Ammon's horn (tissue), 1 donor: ENCODE results near the gene RNF166.
A peak's percentile ranks its signal among the peaks of the same experiment; 100 is the strongest.

Source experiments
- DNase-seq: peaks from one replicate; pipeline ENCODE4 v3.0.0-alpha.2; 2016; ENCODE audit warnings: low spot score

RNF166 gene

GRCh38 chr16:88706965-88707826 lies 988 bp upstream of the RNF166 start:
- DNase-seq, result no peak

DNA sequence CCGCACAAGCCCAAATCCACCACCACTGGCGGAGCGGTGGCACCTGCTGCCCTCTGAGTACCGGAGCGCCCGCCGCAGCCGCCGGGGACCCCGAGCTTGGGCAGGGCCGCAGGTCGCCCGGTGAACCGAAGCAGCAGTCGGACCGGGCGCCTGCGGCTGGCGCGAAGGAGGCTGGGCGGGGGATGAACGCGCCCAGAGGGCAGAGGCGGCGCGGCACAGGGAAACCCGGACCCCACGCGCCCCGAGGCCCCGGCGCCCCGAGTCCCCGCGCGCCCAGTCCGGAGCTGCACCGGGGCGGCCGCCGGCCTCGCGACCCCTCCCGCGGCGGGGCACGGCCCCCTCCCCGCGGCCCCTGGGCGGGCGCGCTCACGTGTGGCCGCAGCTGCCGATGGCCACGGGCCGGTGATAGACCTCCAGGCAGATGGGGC lies 393 bp downstream of the RNF166 start:
- no peak for DNase-seq

DNA sequence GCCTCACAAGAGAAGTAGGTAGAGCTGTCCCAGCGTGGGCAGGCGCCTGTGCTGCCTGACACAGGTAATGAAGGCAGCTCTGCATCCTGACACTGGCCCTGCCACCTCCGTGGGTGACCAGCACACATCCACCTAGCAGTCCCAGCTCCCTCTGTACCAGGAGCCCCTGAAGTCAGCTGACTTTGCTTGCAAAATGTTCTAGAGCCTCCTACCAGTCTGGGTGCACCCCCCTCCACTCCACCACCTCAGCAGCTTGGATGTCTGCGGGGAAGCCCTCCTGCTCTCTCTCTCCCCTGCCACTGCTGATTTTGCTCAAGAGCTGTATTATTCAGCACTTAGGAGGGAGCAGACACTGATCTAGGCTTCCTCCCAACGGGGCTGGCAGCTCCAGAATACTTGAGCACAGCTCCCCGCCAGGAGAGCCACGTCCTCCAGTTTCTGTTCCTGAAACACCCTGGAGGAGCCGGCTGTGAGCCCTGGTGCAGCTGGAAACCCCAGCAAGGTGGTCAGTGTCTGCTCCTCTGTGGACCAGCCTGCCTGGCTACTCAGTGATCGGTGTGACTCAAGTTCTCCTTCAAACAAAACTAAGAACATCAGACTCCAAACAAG lies 1.0 kb downstream of the RNF166 start:
- DNase-seq, result peak; percentile 65

- peak; percentile 81 for DNase-seq
Measured at GRCh38 chr16:88703486-88704309, 2.5 kb downstream of the RNF166 start.

- DNase-seq, result no peak
Measured at GRCh38 chr16:88702371-88703210, 3.6 kb downstream of the RNF166 start.

GRCh38 chr16:88701581-88702370 lies 4.4 kb downstream of the RNF166 start:
- no peak for DNase-seq

DNA sequence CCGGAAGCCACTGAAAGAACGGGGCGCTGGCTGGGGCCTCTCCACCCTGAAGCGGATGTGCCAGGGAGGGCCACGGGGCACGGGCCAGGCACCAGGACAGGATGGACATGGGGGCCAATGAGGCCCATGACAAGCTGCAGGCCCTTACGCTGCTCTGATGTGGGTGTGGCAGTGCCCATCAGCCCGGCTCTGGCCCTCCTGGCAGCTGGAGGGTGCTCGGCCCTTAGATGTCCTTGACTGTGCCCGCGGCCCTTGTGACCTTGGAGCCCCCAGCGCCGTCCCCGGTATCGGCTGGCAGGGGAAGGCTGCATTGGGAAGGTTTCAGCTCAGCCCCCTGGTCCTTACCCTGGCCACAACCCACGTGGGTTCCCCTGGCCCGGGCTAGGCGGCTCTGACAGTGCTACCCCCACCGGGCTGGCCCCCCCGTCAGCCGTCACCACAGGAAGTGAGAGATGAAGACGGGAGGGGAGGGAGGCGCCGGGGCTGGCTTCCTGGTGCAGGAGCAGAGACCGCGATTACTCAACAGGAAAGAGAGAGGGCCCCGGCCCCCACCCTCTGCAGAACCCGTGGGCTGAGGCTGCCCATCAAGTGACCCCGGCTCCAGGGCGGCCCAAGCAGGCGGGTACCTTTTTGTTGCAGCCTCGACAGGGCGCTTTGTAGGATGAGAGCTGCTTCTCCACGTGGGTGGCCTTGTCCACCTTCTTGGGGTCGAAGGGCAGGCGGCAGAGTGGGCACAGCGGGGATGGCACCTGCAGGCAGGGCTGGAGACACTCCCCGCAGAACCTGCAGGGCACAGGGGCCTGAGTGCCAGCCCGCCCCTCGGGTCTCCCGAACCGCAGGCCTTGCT lies 5.3 kb downstream of the RNF166 start:
- peak; percentile 78 for DNase-seq

DNA sequence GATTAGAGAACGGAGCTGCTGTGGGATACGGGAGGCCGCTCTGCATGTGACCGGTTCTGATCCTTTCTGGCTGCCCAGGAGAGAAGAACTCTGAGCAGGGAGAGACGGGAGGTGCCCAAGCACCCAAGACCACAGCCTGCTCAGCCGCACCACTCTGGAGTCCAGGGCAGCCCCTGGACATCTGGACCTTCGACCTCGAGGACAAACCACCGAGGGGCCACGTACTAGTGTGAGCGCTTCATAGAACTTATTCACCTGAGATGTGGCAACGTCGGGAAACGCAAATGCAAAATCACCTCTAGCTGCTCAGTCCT lies 5.9 kb downstream of the RNF166 start:
- no peak for DNase-seq

GRCh38 chr16:88699180-88699579 lies 7.0 kb downstream of the RNF166 start:
- DNase-seq, result no peak

GRCh38 chr16:88698646-88699045 lies 7.6 kb downstream of the RNF166 start:
- no peak for DNase-seq

DNA sequence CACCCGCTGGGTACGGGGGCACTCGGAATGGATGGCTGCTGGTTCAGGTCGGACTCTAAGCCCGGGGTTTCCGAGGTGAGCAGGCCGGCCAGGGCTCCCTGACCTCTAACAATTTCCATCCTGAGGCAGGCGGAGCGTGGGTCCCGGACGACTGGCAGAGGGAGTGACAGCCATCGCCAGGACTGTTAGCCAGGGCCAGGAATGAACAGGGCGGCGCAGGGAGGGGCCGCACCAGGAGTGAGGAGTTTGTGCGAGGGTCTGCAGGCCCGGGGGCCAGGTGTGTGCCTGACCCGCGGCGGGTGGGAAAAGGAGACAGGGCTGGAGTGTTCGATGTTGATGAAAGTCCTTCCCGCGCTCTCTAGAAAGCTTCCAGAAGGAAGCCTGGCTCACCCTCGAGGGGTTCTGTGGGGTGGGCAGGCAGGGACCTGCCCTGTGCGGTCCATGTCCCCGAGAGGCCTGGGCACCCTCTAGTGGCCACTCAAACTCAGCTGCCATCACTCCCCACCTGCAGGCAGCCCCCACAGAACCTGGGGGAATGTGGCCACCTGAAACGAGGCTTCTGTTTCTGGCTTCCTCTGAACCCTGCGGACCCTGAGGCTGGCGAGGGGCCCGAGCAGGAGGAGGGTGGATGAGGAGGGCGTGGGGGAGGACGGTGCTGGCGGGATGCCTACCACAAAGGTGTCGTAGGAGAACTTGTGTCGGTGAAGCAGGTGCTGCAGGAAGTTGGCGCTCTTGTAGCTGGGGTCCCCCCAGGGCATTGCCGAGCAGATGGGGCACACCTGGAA lies 8.2 kb downstream of the RNF166 start:
- no peak for DNase-seq

DNA sequence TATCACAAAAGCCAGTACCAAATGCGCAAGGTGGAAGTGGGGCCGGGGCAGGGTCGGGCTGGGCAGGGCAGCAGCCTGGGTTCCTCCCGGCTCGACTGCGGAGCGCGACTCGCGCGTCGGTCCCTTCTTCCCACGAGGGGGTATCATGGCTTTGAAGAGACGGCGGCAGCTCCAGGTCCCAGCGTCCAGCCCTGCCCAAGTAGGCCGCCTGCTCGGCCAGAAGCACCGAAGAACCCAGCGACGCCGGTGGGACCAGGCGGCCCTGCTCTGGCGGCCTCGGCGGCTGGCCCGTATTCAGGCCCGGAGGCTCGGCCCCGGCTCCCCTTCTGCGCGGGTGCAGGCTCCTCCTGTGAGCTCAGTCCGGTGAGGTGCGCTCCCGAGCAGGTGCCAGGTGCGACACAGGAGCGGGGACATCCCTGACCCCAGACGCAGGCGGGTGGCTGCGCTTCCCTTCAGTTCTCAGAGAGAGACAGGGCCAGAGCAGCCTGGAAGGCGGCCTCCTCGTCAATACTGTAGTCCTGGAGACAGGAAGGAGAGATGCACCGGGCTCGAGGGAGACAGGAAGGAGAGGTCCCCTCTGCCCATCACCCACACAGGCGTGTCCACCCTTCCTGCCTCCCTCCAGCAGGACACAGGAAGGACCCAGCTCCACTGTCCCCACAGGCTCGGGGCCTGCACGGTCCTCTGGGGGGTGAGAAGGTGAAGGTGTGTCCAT lies 8.9 kb downstream of the RNF166 start:
- no peak for DNase-seq

GRCh38 chr16:88696441-88696840 lies 9.8 kb downstream of the RNF166 start:
- DNase-seq, result no peak

DNA sequence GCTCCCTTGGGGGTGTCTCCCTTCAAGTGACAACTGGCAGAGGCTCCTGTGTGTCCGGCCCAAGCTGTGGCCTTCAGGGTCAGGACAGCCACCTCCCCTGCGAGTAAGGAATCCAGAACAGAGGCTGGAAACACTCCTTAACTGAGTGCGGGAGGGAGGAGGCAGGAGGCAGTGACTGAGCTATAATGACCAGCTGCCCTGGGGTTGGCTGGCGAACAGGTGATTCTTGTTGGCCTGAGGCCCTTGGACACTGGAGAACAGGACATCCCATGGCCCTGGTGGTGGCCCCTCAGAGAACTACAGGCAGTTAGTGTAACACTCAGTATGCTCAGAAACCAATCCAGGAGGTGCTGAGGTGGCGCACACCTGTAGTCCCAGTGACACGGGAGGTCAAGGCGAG lies 10.5 kb downstream of the RNF166 start:
- no peak for DNase-seq

DNA sequence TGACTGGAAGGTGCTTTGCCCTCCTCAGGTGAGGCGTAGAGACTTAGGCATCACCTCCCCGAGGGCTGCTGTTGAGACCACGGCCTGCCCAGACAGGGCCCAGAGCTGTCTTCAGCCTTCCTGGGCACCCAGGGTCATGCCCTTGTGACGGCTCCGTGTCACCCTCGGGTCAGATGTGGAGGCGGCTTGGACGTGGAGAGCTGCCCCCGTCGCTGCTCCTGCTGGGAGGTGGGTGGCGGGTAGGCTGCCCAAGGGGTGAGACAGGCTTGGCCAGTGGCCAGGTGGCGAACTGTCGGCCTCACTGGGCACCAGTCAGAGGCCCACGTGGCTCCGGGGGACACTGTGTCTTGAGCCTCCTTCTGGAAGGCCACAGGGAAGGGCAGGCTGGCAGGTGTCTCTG lies 11.0 kb downstream of the RNF166 start:
- DNase-seq, result no peak

GRCh38 chr16:88694221-88695087 lies 11.8 kb downstream of the RNF166 start:
- no peak for DNase-seq

- no peak for DNase-seq
Measured at GRCh38 chr16:88693420-88694177, 12.6 kb downstream of the RNF166 start.
